ENCODE data around the gene SCAF11.

GRCh38 chr12:46005151-46005797, 14.9 kb upstream of the SCAF11 start:
- peak; percentile 5 for TF ChIP-seq CTCF (IDR thresholded peaks at IDR 0.05; ENCODE audit: low read depth, low read length)
- no peak for TF ChIP-seq MAX (IDR thresholded peaks at IDR 0.05; ENCODE audit: low read depth, low read length)
- TF ChIP-seq POLR2A (IDR thresholded peaks at IDR 0.05; ENCODE audit: extremely low read depth, insufficient read length): no peak

All from NB4 (cell line).